HCT116 (cell line): Measurements from ENCODE around the gene ESR1. TPM values are rescaled to one million over a fixed set of nuclear protein-coding genes. Genes with fewer than 3 reads are reported as not detected.
"Not testable (repeated sequence)": the region's sequence is repeated elsewhere in the genome, so short reads cannot be mapped to it uniquely, and the experiment has no call there.

ENCODE experiments used
- ATAC-seq: fragments of 200-7000 bp; cut with Tn5 transposase; 2 replicates; pipeline ENCODE4 v1.9.1; 2020; ENCODE audit warnings: mild to moderate bottlenecking, moderate library complexity
- BruUV-seq: library from RNA; stranded (reverse); fragments of 400-500 nt; replicated peaks from 2 replicates; lab custom pipeline; 2021; lab: Mats Ljungman, UMichigan
- CTCF ChIA-PET: fragments of 300-600 bp; sonication (Branson Sonifier 250); formaldehyde crosslinking; loops from one replicate; lab custom pipeline; 2021; ENCODE audit warnings: antibody characterized with exemption; lab: Charles Lee
- POLR2A ChIA-PET: fragments of 300-600, 350-600 bp; sonication (Branson Sonifier 250); formaldehyde crosslinking; loops from one replicate; lab custom pipeline; 2021; ENCODE audit warnings: antibody characterized with exemption; lab: Charles Lee
- RAD21 ChIA-PET, 2 experiments: fragments of 300-600 bp; sonication (Branson Sonifier 250); formaldehyde crosslinking; loops; one replicate each; lab custom pipeline; 2023; ENCODE audit warnings: low total read pairs in 2 of 2; ENCODE audit not compliant: uncharacterized antibody in 2 of 2, unreplicated experiment in 2 of 2, low non-redundant PET in 1 of 2; lab: Charles Lee
- DNase-seq: peaks from one replicate; pipeline ENCODE4 v3.0.0-alpha.2; 2010; ENCODE audit warnings: low read depth, low spot score
- H2AFZ ChIP-seq: fragments of 200-600 bp; shearing (Covaris generic), sonication (generic); 2 replicates; pipeline ENCODE4 v1.6.1; 2017; ENCODE audit warnings: low read depth, mixed run types, mixed read lengths, antibody characterized with exemption, low read length; ENCODE audit not compliant: poor library complexity, severe bottlenecking
- H3K27ac ChIP-seq: 2 replicates; pipeline ENCODE4 v1.5.1; 2012; ENCODE audit warnings: low read depth, low read length
- H3K27me3 ChIP-seq: fragments of 200-600 bp; sonication (generic); 2 replicates; pipeline ENCODE4 v1.6.1; 2016; ENCODE audit warnings: mixed run types, low read length, mixed read lengths; ENCODE audit not compliant: insufficient read depth
- H3K36me3 ChIP-seq, 2 experiments: fragments of 200-500 bp in 1 of 2; fragments of 200-600 bp in 1 of 2; sonication (Bioruptor generic) in 1 of 2; sonication (generic) in 1 of 2; 2 replicates each; pipeline versions ENCODE4 v1.5.1 to v1.6.1; 2014 to 2016; ENCODE audit warnings: low read length in 2 of 2, inconsistent platforms in 1 of 2, mixed read lengths in 1 of 2, mixed run types in 1 of 2; ENCODE audit not compliant: insufficient read depth in 2 of 2, control insufficient read depth in 1 of 2
- H3K4me1 ChIP-seq, 2 experiments: fragments of 200-600 bp in 1 of 2; sonication (generic) in 1 of 2; 2 replicates each; pipeline versions ENCODE4 v1.5.1 to v1.6.1; 2012 to 2017; ENCODE audit warnings: low read length in 2 of 2, inconsistent platforms in 1 of 2, mild to moderate bottlenecking in 1 of 2, mixed read lengths in 1 of 2, mixed run types in 1 of 2, moderate library complexity in 1 of 2; ENCODE audit not compliant: insufficient read depth in 2 of 2, control insufficient read depth in 1 of 2
- H3K4me2 ChIP-seq: fragments of 200-600 bp; sonication (generic); 2 replicates; pipeline ENCODE4 v1.6.1; 2017; ENCODE audit warnings: mixed run types, low read length, mixed read lengths
- H3K4me3 ChIP-seq, 2 experiments: fragments of 200-600 bp in 1 of 2; sonication (generic) in 1 of 2; replicated peaks in 1 of 2; 2 replicates each; pipeline ENCODE4 v1.5.1; 2011 to 2016; ENCODE audit warnings: low read length in 2 of 2, control low read depth in 1 of 2, low read depth in 1 of 2, mild to moderate bottlenecking in 1 of 2, mixed read lengths in 1 of 2, mixed run types in 1 of 2
- H3K79me2 ChIP-seq: fragments of 200-600 bp; sonication (generic); 2 replicates; pipeline ENCODE4 v1.6.1; 2017; ENCODE audit warnings: mild to moderate bottlenecking, mixed run types, low read length, moderate library complexity, mixed read lengths; ENCODE audit not compliant: insufficient read depth
- H3K9ac ChIP-seq: fragments of 200-600 bp; sonication (generic); 2 replicates; pipeline ENCODE4 v1.6.1; 2016; ENCODE audit warnings: low read length, mixed read lengths
- H3K9me2 ChIP-seq: fragments of 200-600 bp; sonication (generic), shearing (Covaris generic); 2 replicates; pipeline ENCODE4 v1.6.1; 2017; ENCODE audit warnings: mixed run types, mild to moderate bottlenecking, moderate library complexity; ENCODE audit not compliant: insufficient read depth
- H3K9me3 ChIP-seq, 2 experiments: fragments of 200-500 bp in 1 of 2; fragments of 200-600 bp in 1 of 2; sonication (Bioruptor generic) in 1 of 2; sonication (generic) in 1 of 2; 2 replicates each; pipeline ENCODE4 v1.6.1; 2014 to 2017; ENCODE audit warnings: low read length in 2 of 2, mixed read lengths in 2 of 2, inconsistent platforms in 1 of 2, low read depth in 1 of 2, mild to moderate bottlenecking in 1 of 2, mixed run types in 1 of 2, moderate library complexity in 1 of 2; ENCODE audit not compliant: control insufficient read depth in 1 of 2, insufficient read depth in 1 of 2
- H4K20me1 ChIP-seq: fragments of 200-600 bp; sonication (generic), shearing (Covaris generic); 2 replicates; pipeline ENCODE4 v1.6.1; 2017; ENCODE audit warnings: mixed run types, mild to moderate bottlenecking, moderate library complexity; ENCODE audit not compliant: insufficient read depth
- REST ChIP-seq: IDR thresholded peaks from 2 replicates; pipeline ENCODE4 v1.6.1; 2012; ENCODE audit warnings: low read depth
- SP1 ChIP-seq: IDR thresholded peaks from 2 replicates; pipeline ENCODE4 v1.6.1; 2012; ENCODE audit warnings: low read depth
- intact Hi-C: fragments of 100-400 bp; cut with micrococcal nuclease; formaldehyde crosslinking; loops from 2 replicates; pipeline ENCODE4 v1.10.0; 2022
- total RNA-seq: library from RNA; stranded (reverse); gene quantifications from one replicate; pipeline ENCODE4 v1.2.1, GENCODE V29; 2021; ENCODE audit not compliant: unreplicated experiment

The ESR1 gene
- total RNA-seq, 1 experiment from 2014 or later = 0.17 TPM

DNA sequence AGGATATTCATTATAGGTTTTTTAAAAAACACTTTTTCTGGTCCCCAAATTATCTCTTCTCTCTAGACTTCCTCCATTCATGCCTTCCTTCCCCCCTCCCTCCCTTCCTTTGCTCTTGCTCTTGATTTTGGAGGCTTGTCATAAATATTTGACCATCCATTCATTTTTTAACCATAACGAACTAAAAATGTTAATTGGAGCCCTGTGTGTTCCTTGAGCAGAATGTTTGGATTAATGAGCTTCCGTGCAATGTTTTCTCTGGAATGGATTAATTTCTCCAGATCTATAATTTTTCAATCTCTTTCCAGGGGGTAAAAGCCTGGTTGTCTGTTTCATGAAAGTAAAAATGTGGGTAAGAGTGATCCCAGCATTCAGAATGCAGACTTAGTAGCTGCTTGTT is 155.5 kb downstream of the ESR1 start (continued):
- TF ChIP-seq REST (no peak), SP1 (no peak)
- TF ChIP-seq, all 23 proteins: peak for 0

- BruUV-seq, RAD21 ChIA-PET, intact Hi-C loops: not testable (repeated sequence)
Measured at GRCh38 chr6:151964412-151964811, 156.9 kb downstream of the ESR1 start.

DNA sequence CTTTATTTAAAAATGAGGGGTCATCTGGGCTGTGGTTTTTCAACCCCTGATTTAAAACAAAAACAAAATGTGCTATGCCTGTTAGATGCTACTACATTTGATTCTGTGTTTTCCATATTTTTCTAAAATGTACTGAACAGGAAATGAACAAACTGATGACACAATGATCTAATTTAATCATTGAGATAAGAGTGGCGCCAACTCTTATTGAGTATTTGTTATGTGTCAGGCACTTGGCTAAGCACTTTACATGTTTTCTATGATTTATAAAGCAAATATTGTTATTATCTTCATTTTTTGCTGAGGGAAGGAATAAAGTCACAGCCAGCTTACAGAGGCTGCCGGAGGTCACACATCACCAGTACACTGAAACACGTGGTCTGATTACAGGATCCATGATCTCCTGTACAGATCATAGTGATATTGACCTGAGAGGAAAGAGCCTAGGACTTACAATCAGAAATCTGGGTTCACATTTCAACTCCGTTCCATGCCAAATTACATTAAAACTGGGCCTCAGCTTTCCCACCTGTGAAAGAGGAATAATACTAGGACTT is 166.7 kb downstream of the ESR1 start:
- no peaks in the 10 kb centered on the region for H3K9me2 ChIP-seq
- no peak overlapping the region for H3K27ac ChIP-seq
- H3K79me2 ChIP-seq = no peaks in the 10 kb centered on the region
- no peaks in the 10 kb centered on the region for H3K4me1 ChIP-seq
- ATAC-seq = no peak
- BruUV-seq = no TSS peak
- intact Hi-C loops = no loop called here
- no peaks in the 10 kb centered on the region for H3K9me3 ChIP-seq
- RAD21 ChIA-PET = no interaction called here
- no peak overlapping the region for H3K9ac ChIP-seq
- H3K36me3 ChIP-seq = no peaks in the 10 kb centered on the region
- no peaks in the 10 kb centered on the region for H3K27me3 ChIP-seq
- H4K20me1 ChIP-seq = no peaks in the 10 kb centered on the region
- CTCF ChIA-PET = no interaction called here
- no peak overlapping the region for H3K4me3 ChIP-seq
- POLR2A ChIA-PET = no interaction called here
- no peak for TF ChIP-seq SP1
- DNase-seq = no peak
- no peak overlapping the region for H3K4me2 ChIP-seq
- no peak overlapping the region for H2AFZ ChIP-seq

More at GRCh38 chr6:151964412-151964811, 156.9 kb downstream of the ESR1 start:
- ATAC-seq, H3K9ac ChIP-seq, H3K4me1 ChIP-seq, CTCF ChIA-PET, H3K4me3 ChIP-seq, H3K27me3 ChIP-seq, POLR2A ChIA-PET, H4K20me1 ChIP-seq, H3K9me3 ChIP-seq, H3K4me2 ChIP-seq, DNase-seq, H3K9me2 ChIP-seq, H3K27ac ChIP-seq, H3K79me2 ChIP-seq, H2AFZ ChIP-seq, H3K36me3 ChIP-seq: not testable (repeated sequence)
